HG03575 (cell line): ENCODE data around the gene WDR27.
"Not testable (repeated sequence)": the region's sequence is repeated elsewhere in the genome, so short reads cannot be mapped to it uniquely, and the experiment has no call there.

Experiments used
- ATAC-seq: cut with Tn5 transposase; IDR thresholded peaks from one replicate; pipeline ENCODE4 v1.9.1; 2021; ENCODE audit not compliant: unreplicated experiment, insufficient number of reproducible peaks, low FRiP score; ENCODE audit errors: extremely low read depth

The WDR27 gene

GRCh38 chr6:169623975-169624374 is 77.9 kb downstream of the WDR27 start:
- no peak for ATAC-seq

- ATAC-seq: no peak
Observed at GRCh38 chr6:169623343-169623742, 78.5 kb downstream of the WDR27 start.

GRCh38 chr6:169622618-169623017 is 79.2 kb downstream of the WDR27 start:
- ATAC-seq: no peak

- ATAC-seq: no peak
Observed at GRCh38 chr6:169621311-169621710, 80.5 kb downstream of the WDR27 start.

GRCh38 chr6:169620171-169621130 is 81.4 kb downstream of the WDR27 start:
- no peak for ATAC-seq

- ATAC-seq: no peak
Observed at GRCh38 chr6:169619650-169620049, 82.2 kb downstream of the WDR27 start.

- ATAC-seq: no peak
Observed at GRCh38 chr6:169618526-169619490, 83.0 kb downstream of the WDR27 start.

GRCh38 chr6:169617562-169617961 is 84.3 kb downstream of the WDR27 start:
- ATAC-seq: no peak

GRCh38 chr6:169608609-169609008 is 93.2 kb downstream of the WDR27 start:
- not testable (repeated sequence) for ATAC-seq

GRCh38 chr6:169604076-169604475 is 97.8 kb downstream of the WDR27 start:
- no peak for ATAC-seq

GRCh38 chr6:169601129-169601528 is 100.7 kb downstream of the WDR27 start:
- not testable (repeated sequence) for ATAC-seq

GRCh38 chr6:169592558-169592957 is 109.3 kb downstream of the WDR27 start:
- no peak for ATAC-seq

- ATAC-seq: no peak
Observed at GRCh38 chr6:169591616-169592015, 110.2 kb downstream of the WDR27 start.

GRCh38 chr6:169590376-169590939 is 111.4 kb downstream of the WDR27 start:
- no peak for ATAC-seq

- no peak for ATAC-seq
Observed at GRCh38 chr6:169589699-169590257, 112.1 kb downstream of the WDR27 start.

GRCh38 chr6:169589293-169589692 is 112.5 kb downstream of the WDR27 start:
- ATAC-seq: no peak

GRCh38 chr6:169587975-169588374 is 113.9 kb downstream of the WDR27 start:
- no peak for ATAC-seq

GRCh38 chr6:169583886-169584541 is 117.8 kb downstream of the WDR27 start:
- ATAC-seq: no peak
